ENCODE measurements around the gene SAP30BP. TPM values are rescaled to one million over a fixed set of nuclear protein-coding genes. Genes with fewer than 3 reads are reported as not detected.

Gene SAP30BP
- total and polyA plus RNA-seq, 2 of the 8 experiments (the other 6 are each of a cell fraction or from before 2014, with no cell fraction given) = 63.3 to 79.9 TPM

- H3K56ac ChIP-seq (replicated peaks; ENCODE audit: insufficient read length, low read depth, low read length) = no peak overlapping the region
- peaks cover 2% of the 10 kb centered on the region; the same call in 1 of the 2 replicates for H3K23me2 ChIP-seq (ENCODE audit: low read depth, low read length)
- POLR2A ChIA-PET (ENCODE audit: partially characterized antibody) = interaction anchor here (1.0 to 1.6 kb wide), 2 partner anchors 17 to 80 kb away, joined by 3 read pairs; no protein-coding TSS in a partner anchor
- no peaks in the 10 kb centered on the region for H3K9me3 ChIP-seq (ENCODE audit: insufficient read depth in 2 of 2, low read depth in 1 of 2, low read length in 1 of 2)
- FAIRE-seq = no peak
- H2AFZ ChIP-seq (ENCODE audit: low read length) = no peak overlapping the region
- H3K4me2 ChIP-seq (ENCODE audit: insufficient read depth in 1 of 2, low read depth in 2 of 2, low read length in 2 of 2) = no peak overlapping the region
- H3K79me1 ChIP-seq (ENCODE audit: low read depth, low read length) = peaks cover 22% of the 10 kb centered on the region
- no peak for DNase-seq (ENCODE audit: low read depth in 1 of 2, low spot score in 2 of 2)
- H3K4ac ChIP-seq (replicated peaks; ENCODE audit: insufficient read length, low read depth, low read length) = no peak overlapping the region
- peak overlapping the region in 3 of 4 experiments; percentile 5 to 31 (median 21); a peak in 1 of 7 replicates for H3K9ac ChIP-seq (replicated peaks in 1 of 4; ENCODE audit: extremely low read depth in 1 of 4, low read depth in 3 of 4, low read length in 3 of 4)
- H2BK5ac ChIP-seq (ENCODE audit: low read depth, low read length) = no peak overlapping the region; the same call in 1 of the 2 replicates
- WGBS, 2 experiments (ENCODE audit: extremely low coverage in 1 of 2, insufficient coverage in 1 of 2, insufficient read length in 1 of 2, insufficient replicate concordance in 2 of 2, low coverage in 1 of 2, low lambda C conversion rate in 2 of 2, missing lambda C conversion rate in 1 of 2) = 91% methylated on average over 7 of the region's 7 CpGs; no CpG with 5 or more reads in 1 of the 2 experiments
- H2AK5ac ChIP-seq (ENCODE audit: low read depth, low read length) = no peak overlapping the region
- no peak overlapping the region for H2BK12ac ChIP-seq (ENCODE audit: low read depth, low read length)
- H2BK15ac ChIP-seq (ENCODE audit: low read length) = no peak overlapping the region
- CTCF ChIA-PET (ENCODE audit: partially characterized antibody) = interaction anchor here (1.2 to 4.9 kb wide), 8 partner anchors 10 to 83 kb away, joined by 3 to 40 read pairs (median 7); partner anchors contain the start of gene SMIM5
- H3K14ac ChIP-seq (ENCODE audit: insufficient read length) = no peak overlapping the region
- TF ChIP-seq SIN3A (conservative IDR thresholded peaks at IDR 0.05 in 1 of 2, IDR thresholded peaks at IDR 0.05 in 1 of 2; ENCODE audit: low read depth in 1 of 2, low read length in 2 of 2) (no peak), JUND (IDR thresholded peaks at IDR 0.05; ENCODE audit: low read length) (no peak), E2F6 (IDR thresholded peaks at IDR 0.05) (no peak), CBX8 (IDR thresholded peaks at IDR 0.05; ENCODE audit: borderline replicate concordance, low read depth, low read length) (no peak), POLR2A (IDR thresholded peaks at IDR 0.05; ENCODE audit: control extremely low read depth in 1 of 2, low read depth in 2 of 2, low read length in 2 of 2) (no peak), TBP (IDR thresholded peaks at IDR 0.05; ENCODE audit: low read depth, low read length) (no peak), ZNF274 (IDR thresholded peaks at IDR 0.05; ENCODE audit: borderline replicate concordance, extremely low read depth, low read length) (no peak), KDM4A (IDR thresholded peaks at IDR 0.05; ENCODE audit: low read depth, low read length, severe bottlenecking) (no peak)
- no peak overlapping the region for H2BK120ac ChIP-seq (replicated peaks; ENCODE audit: low read depth, low read length)
- no peak overlapping the region for H3K18ac ChIP-seq (ENCODE audit: extremely low read depth, low read length)
- H4K20me1 ChIP-seq (replicated peaks in 1 of 2; ENCODE audit: control insufficient read depth in 1 of 2, insufficient read depth in 2 of 2, low read length in 2 of 2) = peaks cover 9 to 13% of the 10 kb centered on the region in 2 experiments
- peaks cover 0 to 6% (median 0%) of the 10 kb centered on the region in 4 experiments; a peak in 2 of 8 replicates for H3K36me3 ChIP-seq (ENCODE audit: control insufficient read depth in 2 of 4, insufficient read depth in 4 of 4, low read length in 3 of 4)
- no peak overlapping the region for H2BK20ac ChIP-seq (ENCODE audit: low read length)
- no peaks in the 10 kb centered on the region for H3K4me1 ChIP-seq (replicated peaks in 1 of 4; ENCODE audit: control insufficient read depth in 3 of 4, insufficient read depth in 4 of 4, low read length in 3 of 4)
- no peak overlapping the region for H3K4me3 ChIP-seq (ENCODE audit: extremely low read depth in 1 of 4, insufficient read depth in 2 of 4, low read depth in 3 of 4, low read length in 4 of 4)
- peaks cover 2 to 78% of the 10 kb centered on the region in 2 experiments; a peak in 3 of 4 replicates for H3K79me2 ChIP-seq (ENCODE audit: control insufficient read depth in 1 of 2, insufficient read depth in 2 of 2, low read length in 2 of 2)
- H3K27ac ChIP-seq (ENCODE audit: low read depth, low read length) = no peak overlapping the region
- H3K23ac ChIP-seq (ENCODE audit: insufficient read length) = no peak overlapping the region
- H4K8ac ChIP-seq (ENCODE audit: extremely low read depth, insufficient read depth, low read length) = no peak overlapping the region
- H4K91ac ChIP-seq (replicated peaks; ENCODE audit: insufficient read length, low read length) = no peak overlapping the region
- H3K27me3 ChIP-seq (replicated peaks in 1 of 4; ENCODE audit: control insufficient read depth in 3 of 4, extremely low read depth in 1 of 4, insufficient read depth in 3 of 4, low read length in 3 of 4) = no peaks in the 10 kb centered on the region
- no peak overlapping the region for H4K5ac ChIP-seq (ENCODE audit: insufficient read length, low read depth, low read length)
These were observed 17.8 kb downstream of the SAP30BP start for GRCh38 chr17:75684924-75685323.

Data from H1 (cell line).